Bronchial epithelial cell (primary cell): ENCODE data around the gene ISY1. TPM values are rescaled to one million over a fixed set of nuclear protein-coding genes. Genes with fewer than 3 reads are reported as not detected.

Experiments used
- DNase-seq: peaks from one replicate; pipeline ENCODE4 v3.0.0-alpha.2; 2010; ENCODE audit warnings: low read depth
- FAIRE-seq: peaks from 2 replicates; lab custom pipeline; 2011; peaks lifted over from hg19 to GRCh38; lab: Jason Lieb, UNC
- H3K27me3 ChIP-seq: 2 replicates; pipeline ENCODE4 v1.5.1; 2011; ENCODE audit warnings: low read length; ENCODE audit not compliant: control insufficient read depth, insufficient read depth
- H3K36me3 ChIP-seq: 2 replicates; pipeline ENCODE4 v1.5.1; 2011; ENCODE audit warnings: low read length; ENCODE audit not compliant: control insufficient read depth, insufficient read depth
- H3K4me3 ChIP-seq: 2 replicates; pipeline ENCODE4 v1.5.1; 2011; ENCODE audit warnings: mild to moderate bottlenecking, low read depth, low read length, control low read depth
- total RNA-seq: library from RNA; depleted of rRNA; stranded (reverse); fragments of >200 nt; gene quantifications from 2 replicates; pipeline ENCODE4 v1.2.1, GENCODE V29; 2014
- TF ChIP-seq, protein P1 (sequence below): IDR thresholded peaks from 2 replicates; pipeline ENCODE4 v1.5.1; 2011; ENCODE audit warnings: mild to moderate bottlenecking, moderate library complexity, low read length, control low read depth, inconsistent platforms; ENCODE audit not compliant: insufficient read depth, severe bottlenecking

ISY1 gene
- total RNA-seq, 1 donor from 2014 or later: 11.3 TPM

DNA sequence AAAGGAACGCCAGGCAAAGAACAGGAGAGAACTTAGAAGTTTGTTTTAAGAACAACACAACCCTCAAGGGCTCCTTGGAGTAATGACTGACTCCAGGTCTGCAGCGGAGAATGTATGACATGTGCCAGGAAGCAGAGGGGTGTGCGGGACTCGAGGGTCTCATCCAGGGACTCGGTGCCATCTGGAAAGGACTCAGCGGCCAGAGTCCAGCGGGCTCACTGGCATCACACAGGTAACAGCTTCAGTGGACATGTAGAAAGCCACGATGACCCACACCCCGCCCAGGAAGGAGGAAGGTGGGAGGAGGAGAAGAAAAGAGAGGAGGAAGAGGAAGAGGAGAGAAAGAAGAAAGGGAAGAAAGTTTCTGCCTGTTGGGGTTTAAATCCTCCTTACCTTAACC lies 78.8 kb downstream of the ISY1 start:
- TF ChIP-seq, protein P1, sequence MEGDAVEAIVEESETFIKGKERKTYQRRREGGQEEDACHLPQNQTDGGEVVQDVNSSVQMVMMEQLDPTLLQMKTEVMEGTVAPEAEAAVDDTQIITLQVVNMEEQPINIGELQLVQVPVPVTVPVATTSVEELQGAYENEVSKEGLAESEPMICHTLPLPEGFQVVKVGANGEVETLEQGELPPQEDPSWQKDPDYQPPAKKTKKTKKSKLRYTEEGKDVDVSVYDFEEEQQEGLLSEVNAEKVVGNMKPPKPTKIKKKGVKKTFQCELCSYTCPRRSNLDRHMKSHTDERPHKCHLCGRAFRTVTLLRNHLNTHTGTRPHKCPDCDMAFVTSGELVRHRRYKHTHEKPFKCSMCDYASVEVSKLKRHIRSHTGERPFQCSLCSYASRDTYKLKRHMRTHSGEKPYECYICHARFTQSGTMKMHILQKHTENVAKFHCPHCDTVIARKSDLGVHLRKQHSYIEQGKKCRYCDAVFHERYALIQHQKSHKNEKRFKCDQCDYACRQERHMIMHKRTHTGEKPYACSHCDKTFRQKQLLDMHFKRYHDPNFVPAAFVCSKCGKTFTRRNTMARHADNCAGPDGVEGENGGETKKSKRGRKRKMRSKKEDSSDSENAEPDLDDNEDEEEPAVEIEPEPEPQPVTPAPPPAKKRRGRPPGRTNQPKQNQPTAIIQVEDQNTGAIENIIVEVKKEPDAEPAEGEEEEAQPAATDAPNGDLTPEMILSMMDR: no peak
- no peak for FAIRE-seq

DNA sequence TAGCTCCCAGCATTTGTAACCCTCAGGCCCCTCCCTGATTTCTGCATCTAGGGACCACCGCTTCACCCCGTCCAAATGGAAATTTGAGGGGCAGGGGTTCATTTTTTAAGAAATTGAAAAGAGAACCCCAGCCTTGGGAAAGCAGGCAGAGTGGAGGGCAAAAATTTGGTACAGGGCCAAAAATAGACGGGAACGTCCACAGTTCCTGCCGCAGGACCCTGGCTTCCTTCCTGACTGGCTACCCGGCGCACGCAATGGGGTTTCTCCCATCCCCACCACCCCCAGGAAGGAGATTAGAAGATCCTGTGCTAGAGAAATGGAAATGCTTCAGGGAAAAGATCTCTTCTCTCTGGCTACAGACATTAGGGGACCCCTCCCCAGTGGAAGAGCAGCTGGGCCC lies 79.4 kb downstream of the ISY1 start:
- Histone ChIP-seq H3K36me3 (no peaks in the 10 kb centered on the region), H3K27me3 (no peaks in the 10 kb centered on the region)
- FAIRE-seq: no peak

More for the DNA sequence above, 78.8 kb downstream of the ISY1 start:
- no peaks in the 10 kb centered on the region for H3K36me3 ChIP-seq
- H3K4me3 ChIP-seq: no peak overlapping the region
- H3K27me3 ChIP-seq: no peaks in the 10 kb centered on the region
- DNase-seq: no peak

DNA sequence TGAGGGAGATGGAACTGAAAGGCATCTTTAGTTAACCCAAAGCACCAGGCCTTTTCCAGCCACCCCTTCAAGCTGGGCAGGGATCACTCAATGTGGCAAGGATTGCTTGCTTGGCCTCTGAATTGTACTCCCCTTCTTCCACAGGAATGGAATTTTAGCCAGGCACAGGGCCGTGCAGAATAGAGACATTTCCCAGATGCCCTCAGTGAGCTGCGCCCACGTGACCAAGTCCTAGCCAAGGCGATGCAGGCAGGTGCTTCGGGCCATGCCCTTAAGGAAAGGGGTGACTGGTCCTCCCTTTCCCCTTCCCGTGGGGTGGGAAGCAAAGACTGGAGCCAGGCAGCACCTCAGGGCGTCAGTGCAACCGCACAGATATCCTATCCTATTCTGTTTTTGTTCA lies 82.4 kb downstream of the ISY1 start:
- DNase-seq: no peak
- Histone ChIP-seq H3K36me3 (no peaks in the 10 kb centered on the region), H3K4me3 (no peak overlapping the region), H3K27me3 (no peaks in the 10 kb centered on the region)
- no peak for FAIRE-seq
- TF ChIP-seq, protein P1: no peak

More for the DNA sequence above, 79.4 kb downstream of the ISY1 start:
- no peak for DNase-seq
- no peak overlapping the region for H3K4me3 ChIP-seq
- TF ChIP-seq, protein P1: no peak

Other genes with a start within 250 kb of the ISY1 start
- gene CFAP92, start 167.0 kb downstream of the ISY1 start, total RNA-seq: under 0.01 and 0.51 TPM in 2 replicates
- gene EFCC1, start 159.8 kb downstream of the ISY1 start, total RNA-seq: under 0.01 TPM in 1 of 2 replicates, not detected in the other
- gene GP9, start 100.3 kb downstream of the ISY1 start, total RNA-seq: not detected in 2 replicates
- gene RAB43, start 39.3 kb downstream of the ISY1 start, total RNA-seq: 15.0 and 18.6 TPM in 2 replicates
- 371 and 535 TPM in 2 replicates for gene CNBP, start 22.8 kb upstream of the ISY1 start, total RNA-seq
- 165 and 259 TPM in 2 replicates for gene COPG1, start 88.5 kb upstream of the ISY1 start, total RNA-seq
- 30.5 and 35.6 TPM in 2 replicates for gene HMCES, start 117.8 kb upstream of the ISY1 start, total RNA-seq